Measurements from ENCODE around the gene IL17RB. TPM values are rescaled to one million over a fixed set of nuclear protein-coding genes. Genes with fewer than 3 reads are reported as not detected.

The IL17RB gene, protein sequence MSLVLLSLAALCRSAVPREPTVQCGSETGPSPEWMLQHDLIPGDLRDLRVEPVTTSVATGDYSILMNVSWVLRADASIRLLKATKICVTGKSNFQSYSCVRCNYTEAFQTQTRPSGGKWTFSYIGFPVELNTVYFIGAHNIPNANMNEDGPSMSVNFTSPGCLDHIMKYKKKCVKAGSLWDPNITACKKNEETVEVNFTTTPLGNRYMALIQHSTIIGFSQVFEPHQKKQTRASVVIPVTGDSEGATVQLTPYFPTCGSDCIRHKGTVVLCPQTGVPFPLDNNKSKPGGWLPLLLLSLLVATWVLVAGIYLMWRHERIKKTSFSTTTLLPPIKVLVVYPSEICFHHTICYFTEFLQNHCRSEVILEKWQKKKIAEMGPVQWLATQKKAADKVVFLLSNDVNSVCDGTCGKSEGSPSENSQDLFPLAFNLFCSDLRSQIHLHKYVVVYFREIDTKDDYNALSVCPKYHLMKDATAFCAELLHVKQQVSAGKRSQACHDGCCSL
- polyA plus RNA-seq (2011; rRNA removed), result 2.2 and 2.9 TPM in 2 replicates
- 1.2 and 1.3 TPM in 2 replicates for polyA plus RNA-seq (2012; cell fraction: cytosol; rRNA removed)
- polyA plus RNA-seq (2012; cell fraction: nucleus; rRNA removed), result 2.3 and 3.5 TPM in 2 replicates
- 1.7 to 2.3 TPM (median 1.9 TPM) in 3 replicates for polyA plus RNA-seq (2017; fragmentation: RNase III; extraction: RNeasy Plus Mini Kit Qiagen cat#74134 plus additional on column Dnase treatment)
- 0.78 and 0.99 TPM in 2 replicates for polyA minus RNA-seq (2011; rRNA and poly(A)+ RNA removed)

DNA sequence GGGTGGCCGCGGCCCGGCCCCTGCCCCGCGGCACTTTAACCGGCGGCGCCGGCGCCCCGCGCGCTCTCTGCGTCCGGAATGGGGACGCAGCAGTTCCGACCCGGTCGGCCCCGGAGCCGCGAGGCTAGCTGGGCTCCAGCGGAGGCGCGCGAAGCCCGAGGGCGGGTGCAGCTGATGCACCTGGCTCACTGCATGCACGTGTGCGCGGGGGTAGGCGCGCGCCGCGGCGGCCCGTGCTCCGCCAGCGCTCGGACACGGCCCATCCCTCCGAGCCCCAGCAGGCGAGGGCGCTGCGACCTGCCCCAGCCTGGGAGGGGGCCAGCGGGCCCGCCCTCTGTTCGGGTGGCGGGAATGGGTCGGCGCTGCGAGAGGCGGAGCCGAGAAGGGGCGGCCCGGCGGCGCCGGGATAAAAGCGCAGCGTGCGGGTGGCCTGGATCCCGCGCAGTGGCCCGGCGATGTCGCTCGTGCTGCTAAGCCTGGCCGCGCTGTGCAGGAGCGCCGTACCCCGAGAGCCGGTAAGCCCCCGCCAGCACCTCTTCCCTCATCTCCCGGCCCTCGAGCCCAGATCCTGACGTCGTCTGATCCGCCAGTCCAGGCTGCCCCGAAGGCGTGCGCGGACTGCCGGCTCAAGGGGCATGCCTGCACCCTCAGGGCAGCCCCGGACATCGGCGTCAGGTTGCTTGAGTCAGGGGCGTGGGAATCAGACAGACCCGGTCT lies at the start of gene IL17RB, which contains the start of gene CHDH:
Gene IL17RB (plus strand): TSS at position 435 of the 717 bp plus-strand sequence. CDS start 21 bp downstream, at position 456.
Gene CHDH (minus strand): TSS at position 286 of the 717 bp plus-strand sequence. CDS start 22,411 bp downstream, outside the sequence.
- CTCF ChIA-PET, result interaction anchor here (1.1 kb wide), 1 partner anchor 11 kb away, joined by 3 read pairs; no protein-coding TSS in a partner anchor
- DNase-seq (ENCODE audit: low read depth in 1 of 2, low spot score in 1 of 2) (peak; percentile 38 to 49), ATAC-seq (peak; percentile 81 to 88), FAIRE-seq (no peak)
- Histone ChIP-seq H3K4me2 (peak within 1 kb of the TSS; percentile 82), H3K27ac (peak within 1 kb of the TSS; percentile 78 to 95), H3K4me1 (peaks cover 22% of the 10 kb centered on the region), H3K9me3 (no peaks in the 10 kb centered on the region), H3K4me3 (peak within 1 kb of the TSS; percentile 67)
- POLR2A ChIA-PET, result no interaction called here
- 25% methylated on average over 17 of the region's 91 CpGs for WGBS (ENCODE audit: missing lambda C conversion rate)
- TF ChIP-seq SREBF2 (IDR thresholded peaks at IDR 0.05), result no peak
- no peak for TF ChIP-seq CHD4 (IDR thresholded peaks at IDR 0.05; ENCODE audit: borderline replicate concordance)
- TF ChIP-seq, protein P1, sequence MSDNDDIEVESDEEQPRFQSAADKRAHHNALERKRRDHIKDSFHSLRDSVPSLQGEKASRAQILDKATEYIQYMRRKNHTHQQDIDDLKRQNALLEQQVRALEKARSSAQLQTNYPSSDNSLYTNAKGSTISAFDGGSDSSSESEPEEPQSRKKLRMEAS (IDR thresholded peaks at IDR 0.05), result peak; percentile 68
- no peak for TF ChIP-seq ZNF302 (CRISPR knock-in tag; IDR thresholded peaks at IDR 0.05)
- TF ChIP-seq JUN (IDR thresholded peaks at IDR 0.05), result peak in 1 of 2 experiments; percentile 52; a peak in 2 of 5 replicates
- no peak for TF ChIP-seq FOSB (CRISPR knock-in tag; IDR thresholded peaks at IDR 0.05)
- no peak for TF ChIP-seq TP53 (CRISPR knock-in tag; IDR thresholded peaks at IDR 0.05)
- TF ChIP-seq, protein P2, sequence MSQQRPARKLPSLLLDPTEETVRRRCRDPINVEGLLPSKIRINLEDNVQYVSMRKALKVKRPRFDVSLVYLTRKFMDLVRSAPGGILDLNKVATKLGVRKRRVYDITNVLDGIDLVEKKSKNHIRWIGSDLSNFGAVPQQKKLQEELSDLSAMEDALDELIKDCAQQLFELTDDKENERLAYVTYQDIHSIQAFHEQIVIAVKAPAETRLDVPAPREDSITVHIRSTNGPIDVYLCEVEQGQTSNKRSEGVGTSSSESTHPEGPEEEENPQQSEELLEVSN (IDR thresholded peaks at IDR 0.05; ENCODE audit: borderline replicate concordance, low read depth), result peak; percentile 92
- TF ChIP-seq KDM5A (IDR thresholded peaks at IDR 0.05), result no peak
- TF ChIP-seq, protein P3, sequence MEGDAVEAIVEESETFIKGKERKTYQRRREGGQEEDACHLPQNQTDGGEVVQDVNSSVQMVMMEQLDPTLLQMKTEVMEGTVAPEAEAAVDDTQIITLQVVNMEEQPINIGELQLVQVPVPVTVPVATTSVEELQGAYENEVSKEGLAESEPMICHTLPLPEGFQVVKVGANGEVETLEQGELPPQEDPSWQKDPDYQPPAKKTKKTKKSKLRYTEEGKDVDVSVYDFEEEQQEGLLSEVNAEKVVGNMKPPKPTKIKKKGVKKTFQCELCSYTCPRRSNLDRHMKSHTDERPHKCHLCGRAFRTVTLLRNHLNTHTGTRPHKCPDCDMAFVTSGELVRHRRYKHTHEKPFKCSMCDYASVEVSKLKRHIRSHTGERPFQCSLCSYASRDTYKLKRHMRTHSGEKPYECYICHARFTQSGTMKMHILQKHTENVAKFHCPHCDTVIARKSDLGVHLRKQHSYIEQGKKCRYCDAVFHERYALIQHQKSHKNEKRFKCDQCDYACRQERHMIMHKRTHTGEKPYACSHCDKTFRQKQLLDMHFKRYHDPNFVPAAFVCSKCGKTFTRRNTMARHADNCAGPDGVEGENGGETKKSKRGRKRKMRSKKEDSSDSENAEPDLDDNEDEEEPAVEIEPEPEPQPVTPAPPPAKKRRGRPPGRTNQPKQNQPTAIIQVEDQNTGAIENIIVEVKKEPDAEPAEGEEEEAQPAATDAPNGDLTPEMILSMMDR (IDR thresholded peaks at IDR 0.05), result no peak
- no peak for TF ChIP-seq JUNB (IDR thresholded peaks at IDR 0.05)
- TF ChIP-seq HDAC2 (IDR thresholded peaks at IDR 0.05), result no peak
- no peak for TF ChIP-seq HOXB5 (CRISPR knock-in tag; IDR thresholded peaks at IDR 0.05)
- TF ChIP-seq MYC (IDR thresholded peaks at IDR 0.05; ENCODE audit: borderline replicate concordance, low read length), result no peak
- TF ChIP-seq, protein P4, sequence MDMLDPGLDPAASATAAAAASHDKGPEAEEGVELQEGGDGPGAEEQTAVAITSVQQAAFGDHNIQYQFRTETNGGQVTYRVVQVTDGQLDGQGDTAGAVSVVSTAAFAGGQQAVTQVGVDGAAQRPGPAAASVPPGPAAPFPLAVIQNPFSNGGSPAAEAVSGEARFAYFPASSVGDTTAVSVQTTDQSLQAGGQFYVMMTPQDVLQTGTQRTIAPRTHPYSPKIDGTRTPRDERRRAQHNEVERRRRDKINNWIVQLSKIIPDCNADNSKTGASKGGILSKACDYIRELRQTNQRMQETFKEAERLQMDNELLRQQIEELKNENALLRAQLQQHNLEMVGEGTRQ (IDR thresholded peaks at IDR 0.05), result no peak
- no peak for TF ChIP-seq ZSCAN20 (CRISPR knock-in tag; IDR thresholded peaks at IDR 0.05)
- TF ChIP-seq EHMT2 (IDR thresholded peaks at IDR 0.05; ENCODE audit: low read depth), result no peak
- no peak for TF ChIP-seq RFX5 (IDR thresholded peaks at IDR 0.05)
- no peak for TF ChIP-seq HOXA7 (CRISPR knock-in tag; IDR thresholded peaks at IDR 0.05)
- TF ChIP-seq BHLHE40 (IDR thresholded peaks at IDR 0.05; ENCODE audit: low read depth, low read length), result no peak
- no peak for TF ChIP-seq RARB (CRISPR knock-in tag; IDR thresholded peaks at IDR 0.05)
- TF ChIP-seq NPAS2 (CRISPR knock-in tag; IDR thresholded peaks at IDR 0.05; ENCODE audit: borderline replicate concordance), result no peak
- no peak for TF ChIP-seq MAFK (IDR thresholded peaks at IDR 0.05; ENCODE audit: partially characterized antibody)
- TF ChIP-seq POLR2A (IDR thresholded peaks at IDR 0.05; ENCODE audit: low read length), result peak; percentile 56
- TF ChIP-seq EHF (CRISPR knock-in tag; IDR thresholded peaks at IDR 0.05), result no peak
- no peak for TF ChIP-seq HEYL (CRISPR knock-in tag; IDR thresholded peaks at IDR 0.05)
- TF ChIP-seq GATA3 (IDR thresholded peaks at IDR 0.05; ENCODE audit: borderline replicate concordance), result no peak
- TF ChIP-seq, protein P5, sequence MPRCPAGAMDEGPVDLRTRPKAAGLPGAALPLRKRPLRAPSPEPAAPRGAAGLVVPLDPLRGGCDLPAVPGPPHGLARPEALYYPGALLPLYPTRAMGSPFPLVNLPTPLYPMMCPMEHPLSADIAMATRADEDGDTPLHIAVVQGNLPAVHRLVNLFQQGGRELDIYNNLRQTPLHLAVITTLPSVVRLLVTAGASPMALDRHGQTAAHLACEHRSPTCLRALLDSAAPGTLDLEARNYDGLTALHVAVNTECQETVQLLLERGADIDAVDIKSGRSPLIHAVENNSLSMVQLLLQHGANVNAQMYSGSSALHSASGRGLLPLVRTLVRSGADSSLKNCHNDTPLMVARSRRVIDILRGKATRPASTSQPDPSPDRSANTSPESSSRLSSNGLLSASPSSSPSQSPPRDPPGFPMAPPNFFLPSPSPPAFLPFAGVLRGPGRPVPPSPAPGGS (IDR thresholded peaks at IDR 0.05), result no peak
- no peak for TF ChIP-seq MAZ (IDR thresholded peaks at IDR 0.05; ENCODE audit: borderline replicate concordance, low read depth, low read length)
- TF ChIP-seq RNF2 (IDR thresholded peaks at IDR 0.05; ENCODE audit: borderline replicate concordance, low read depth), result peak; percentile 49; the same call in 1 of the 2 replicates
- TF ChIP-seq, protein P6, sequence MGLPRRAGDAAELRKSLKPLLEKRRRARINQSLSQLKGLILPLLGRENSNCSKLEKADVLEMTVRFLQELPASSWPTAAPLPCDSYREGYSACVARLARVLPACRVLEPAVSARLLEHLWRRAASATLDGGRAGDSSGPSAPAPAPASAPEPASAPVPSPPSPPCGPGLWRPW (IDR thresholded peaks at IDR 0.05), result no peak
- no peak for TF ChIP-seq FOXS1 (CRISPR knock-in tag; IDR thresholded peaks at IDR 0.05)
- TF ChIP-seq, protein P7, sequence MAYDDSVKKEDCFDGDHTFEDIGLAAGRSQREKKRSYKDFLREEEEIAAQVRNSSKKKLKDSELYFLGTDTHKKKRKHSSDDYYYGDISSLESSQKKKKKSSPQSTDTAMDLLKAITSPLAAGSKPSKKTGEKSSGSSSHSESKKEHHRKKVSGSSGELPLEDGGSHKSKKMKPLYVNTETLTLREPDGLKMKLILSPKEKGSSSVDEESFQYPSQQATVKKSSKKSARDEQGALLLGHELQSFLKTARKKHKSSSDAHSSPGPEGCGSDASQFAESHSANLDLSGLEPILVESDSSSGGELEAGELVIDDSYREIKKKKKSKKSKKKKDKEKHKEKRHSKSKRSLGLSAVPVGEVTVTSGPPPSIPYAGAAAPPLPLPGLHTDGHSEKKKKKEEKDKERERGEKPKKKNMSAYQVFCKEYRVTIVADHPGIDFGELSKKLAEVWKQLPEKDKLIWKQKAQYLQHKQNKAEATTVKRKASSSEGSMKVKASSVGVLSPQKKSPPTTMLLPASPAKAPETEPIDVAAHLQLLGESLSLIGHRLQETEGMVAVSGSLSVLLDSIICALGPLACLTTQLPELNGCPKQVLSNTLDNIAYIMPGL (CRISPR knock-in tag; IDR thresholded peaks at IDR 0.05; ENCODE audit: borderline replicate concordance), result no peak
